Measurements from ENCODE around the gene SLC35B4. TPM values are rescaled to one million over a fixed set of nuclear protein-coding genes. Genes with fewer than 3 reads are reported as not detected.

SLC35B4 gene
- total RNA-seq, 1 experiment from 2014 or later: 14.7 TPM

GRCh38 chr7:134329614-134330346, 13.1 kb upstream of the SLC35B4 start:
- DNase-seq (ENCODE audit: low read depth, low spot score) (no peak), ATAC-seq (no peak)
- POLR2A ChIA-PET: no interaction called here
- RAD21 ChIA-PET (ENCODE audit: low non-redundant PET in 1 of 2, low total read pairs in 2 of 2, uncharacterized antibody in 2 of 2, unreplicated experiment in 2 of 2): interaction anchor here in 1 of 2 experiments (0.5 kb wide), 1 partner anchor 416 kb away, joined by 3 read pairs; no protein-coding TSS in a partner anchor
- Histone ChIP-seq H2AFZ (ENCODE audit: low read depth, low read length, poor library complexity, severe bottlenecking) (no peak overlapping the region), H3K4me2 (ENCODE audit: low read length) (no peak overlapping the region), H3K9me2 (ENCODE audit: insufficient read depth) (no peaks in the 10 kb centered on the region), H3K9ac (ENCODE audit: low read length) (no peak overlapping the region), H3K4me1 (ENCODE audit: control insufficient read depth in 1 of 2, insufficient read depth in 2 of 2, low read length in 2 of 2) (no peaks in the 10 kb centered on the region), H3K4me3 (replicated peaks in 1 of 2; ENCODE audit: low read depth in 1 of 2, low read length in 2 of 2) (no peak overlapping the region), H3K27ac (ENCODE audit: low read depth, low read length) (no peak overlapping the region), H3K79me2 (ENCODE audit: insufficient read depth, low read length) (no peaks in the 10 kb centered on the region), H3K27me3 (ENCODE audit: insufficient read depth, low read length) (no peaks in the 10 kb centered on the region), H3K36me3 (ENCODE audit: control insufficient read depth in 1 of 2, insufficient read depth in 2 of 2, low read length in 2 of 2) (no peaks in the 10 kb centered on the region), H3K9me3 (ENCODE audit: control insufficient read depth in 1 of 2, insufficient read depth in 1 of 2, low read depth in 1 of 2, low read length in 2 of 2) (no peaks in the 10 kb centered on the region), H4K20me1 (ENCODE audit: insufficient read depth) (no peaks in the 10 kb centered on the region)
- CTCF ChIA-PET: no interaction called here
- TF ChIP-seq SP1 (IDR thresholded peaks at IDR 0.05; ENCODE audit: low read depth) (no peak), EZH2phosphoT487 (IDR thresholded peaks at IDR 0.05; ENCODE audit: borderline replicate concordance) (no peak), JUND (IDR thresholded peaks at IDR 0.05) (no peak), SIN3A (IDR thresholded peaks at IDR 0.05; ENCODE audit: low read depth) (no peak), ATF3 (IDR thresholded peaks at IDR 0.05) (no peak), TCF7L2 (IDR thresholded peaks at IDR 0.05; ENCODE audit: borderline replicate concordance, extremely low read depth, insufficient read depth, insufficient read length) (no peak), EZH2 (IDR thresholded peaks at IDR 0.05) (no peak), MAX (IDR thresholded peaks at IDR 0.05) (no peak)
- intact Hi-C loops (cut with micrococcal nuclease): loop anchor here (10.0 kb wide), 2 partner anchors 475 to 1615 kb away; no protein-coding TSS in a partner anchor
- no TSS peak for BruUV-seq (replicated peaks)

GRCh38 chr7:134328900-134329299, 12.2 kb upstream of the SLC35B4 start:
- intact Hi-C loops (cut with micrococcal nuclease): loop anchor here (10.0 kb wide), 2 partner anchors 474 to 1614 kb away; no protein-coding TSS in a partner anchor
- DNase-seq (ENCODE audit: low read depth, low spot score): no peak
- no peaks in the 10 kb centered on the region for H4K20me1 ChIP-seq (ENCODE audit: insufficient read depth)
- CTCF ChIA-PET: interaction anchor here (1.2 to 1.3 kb wide), 3 partner anchors 12 to 104 kb away, joined by 3 to 5 read pairs (median 3); no protein-coding TSS in a partner anchor
- no peaks in the 10 kb centered on the region for H3K79me2 ChIP-seq (ENCODE audit: insufficient read depth, low read length)
- RAD21 ChIA-PET (ENCODE audit: low non-redundant PET in 1 of 2, low total read pairs in 2 of 2, uncharacterized antibody in 2 of 2, unreplicated experiment in 2 of 2): interaction anchor here in 1 of 2 experiments (0.5 kb wide), 1 partner anchor 415 kb away, joined by 3 read pairs; no protein-coding TSS in a partner anchor
- H2AFZ ChIP-seq (ENCODE audit: low read depth, low read length, poor library complexity, severe bottlenecking): no peak overlapping the region
- no peaks in the 10 kb centered on the region for H3K36me3 ChIP-seq (ENCODE audit: control insufficient read depth in 1 of 2, insufficient read depth in 2 of 2, low read length in 2 of 2)
- H3K4me3 ChIP-seq (replicated peaks in 1 of 2; ENCODE audit: low read depth in 1 of 2, low read length in 2 of 2): no peak overlapping the region
- BruUV-seq (replicated peaks): no TSS peak
- no peaks in the 10 kb centered on the region for H3K9me3 ChIP-seq (ENCODE audit: control insufficient read depth in 1 of 2, insufficient read depth in 1 of 2, low read depth in 1 of 2, low read length in 2 of 2)
- H3K27me3 ChIP-seq (ENCODE audit: insufficient read depth, low read length): no peaks in the 10 kb centered on the region
- no peaks in the 10 kb centered on the region for H3K4me1 ChIP-seq (ENCODE audit: control insufficient read depth in 1 of 2, insufficient read depth in 2 of 2, low read length in 2 of 2)
- H3K4me2 ChIP-seq (ENCODE audit: low read length): no peak overlapping the region
- POLR2A ChIA-PET: no interaction called here
- no peak overlapping the region for H3K9ac ChIP-seq (ENCODE audit: low read length)
- no peak overlapping the region for H3K27ac ChIP-seq (ENCODE audit: low read depth, low read length)
- no peaks in the 10 kb centered on the region for H3K9me2 ChIP-seq (ENCODE audit: insufficient read depth)
- no peak for ATAC-seq
- TF ChIP-seq RAD21 (IDR thresholded peaks at IDR 0.05; ENCODE audit: low read depth): no peak
- no peak for TF ChIP-seq EGR1 (IDR thresholded peaks at IDR 0.05; ENCODE audit: low read depth)
- TF ChIP-seq ZFX (IDR thresholded peaks at IDR 0.05): no peak
- TF ChIP-seq MAX (IDR thresholded peaks at IDR 0.05): no peak
- no peak for TF ChIP-seq JUND (IDR thresholded peaks at IDR 0.05)
- no peak for TF ChIP-seq ZBTB33 (IDR thresholded peaks at IDR 0.05; ENCODE audit: extremely low read depth, insufficient replicate concordance, low read length)
- TF ChIP-seq EZH2phosphoT487 (IDR thresholded peaks at IDR 0.05; ENCODE audit: borderline replicate concordance): no peak
- no peak for TF ChIP-seq REST (IDR thresholded peaks at IDR 0.05; ENCODE audit: low read depth)

All from HCT116 (cell line).